HS-27A (cell line): ENCODE measurements around the gene EFNA4.
"Not testable (repeated sequence)": the region's sequence is repeated elsewhere in the genome, so short reads cannot be mapped to it uniquely, and the experiment has no call there.

ENCODE experiments used
- DNase-seq: peaks from one replicate; pipeline ENCODE4 v3.0.0-alpha.2; 2012; ENCODE audit warnings: low read depth, missing footprints

EFNA4 gene

DNA sequence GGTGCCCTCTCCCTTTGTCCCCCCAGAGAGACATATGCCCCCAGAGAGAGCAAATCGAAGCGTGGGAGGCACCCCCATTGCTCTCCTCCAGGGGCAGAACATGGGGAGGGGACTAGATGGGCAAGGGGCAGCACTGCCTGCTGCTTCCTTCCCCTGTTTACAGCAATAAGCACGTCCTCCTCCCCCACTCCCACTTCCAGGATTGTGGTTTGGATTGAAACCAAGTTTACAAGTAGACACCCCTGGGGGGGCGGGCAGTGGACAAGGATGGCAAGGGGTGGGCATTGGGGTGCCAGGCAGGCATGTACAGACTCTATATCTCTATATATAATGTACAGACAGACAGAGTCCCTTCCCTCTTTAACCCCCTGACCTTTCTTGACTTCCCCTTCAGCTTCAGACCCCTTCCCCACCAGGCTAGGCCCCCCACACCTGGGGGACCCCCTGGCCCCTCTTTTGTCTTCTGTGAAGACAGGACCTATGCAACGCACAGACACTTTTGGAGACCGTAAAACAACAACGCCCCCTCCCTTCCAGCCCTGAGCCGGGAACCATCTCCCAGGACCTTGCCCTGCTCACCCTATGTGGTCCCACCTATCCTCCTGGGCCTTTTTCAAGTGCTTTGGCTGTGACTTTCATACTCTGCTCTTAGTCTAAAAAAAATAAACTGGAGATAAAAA lies 23.5 kb downstream of the EFNA4 start:
- no peak for DNase-seq

DNA sequence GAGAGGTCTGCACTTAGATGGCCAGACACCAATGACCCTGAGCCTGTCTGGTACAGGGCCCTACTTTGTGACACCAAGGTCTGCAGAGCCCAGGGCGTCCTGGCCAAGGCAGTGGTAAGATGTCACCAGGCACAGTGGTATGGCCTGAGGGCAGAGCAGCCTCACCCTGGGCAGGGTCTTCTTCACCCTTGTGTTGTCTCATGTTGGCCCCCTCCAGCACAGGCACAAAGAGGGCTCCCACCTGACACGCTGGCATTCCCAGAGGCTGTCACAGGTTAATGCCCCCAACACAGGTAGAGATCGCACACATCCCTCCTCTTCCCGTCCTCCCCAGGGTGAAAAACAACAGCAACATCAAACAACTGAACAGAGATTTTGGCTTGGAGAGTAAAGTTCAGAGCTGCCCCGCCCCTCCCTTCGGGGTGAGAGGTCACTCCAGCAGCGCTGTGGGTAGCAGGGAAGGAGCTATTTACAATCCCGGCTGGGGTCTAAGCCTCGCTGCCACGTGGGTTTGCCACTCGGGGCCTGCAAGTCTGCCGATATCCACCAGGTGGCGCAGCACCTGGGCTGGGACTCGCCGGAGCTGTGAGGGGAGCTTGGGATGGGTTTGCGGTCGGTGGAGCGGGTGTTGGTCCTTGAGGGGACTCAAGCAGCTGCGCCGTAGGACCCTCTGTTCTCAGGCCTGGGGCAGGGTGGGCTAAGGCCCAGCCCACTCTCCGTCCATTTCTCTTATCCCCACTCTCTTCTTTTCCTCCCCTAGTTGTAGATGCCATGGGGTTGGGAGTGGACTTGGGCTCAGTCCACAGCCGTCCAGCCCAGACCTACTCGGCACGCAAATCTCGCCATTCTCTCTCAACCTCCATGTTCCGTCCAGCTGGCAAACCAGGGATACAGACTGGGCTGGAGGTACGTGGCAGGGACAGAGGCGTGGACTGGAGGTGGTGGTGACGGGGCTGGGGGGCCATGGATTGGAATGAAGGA lies 27.8 kb downstream of the EFNA4 start:
- no peak for DNase-seq

DNA sequence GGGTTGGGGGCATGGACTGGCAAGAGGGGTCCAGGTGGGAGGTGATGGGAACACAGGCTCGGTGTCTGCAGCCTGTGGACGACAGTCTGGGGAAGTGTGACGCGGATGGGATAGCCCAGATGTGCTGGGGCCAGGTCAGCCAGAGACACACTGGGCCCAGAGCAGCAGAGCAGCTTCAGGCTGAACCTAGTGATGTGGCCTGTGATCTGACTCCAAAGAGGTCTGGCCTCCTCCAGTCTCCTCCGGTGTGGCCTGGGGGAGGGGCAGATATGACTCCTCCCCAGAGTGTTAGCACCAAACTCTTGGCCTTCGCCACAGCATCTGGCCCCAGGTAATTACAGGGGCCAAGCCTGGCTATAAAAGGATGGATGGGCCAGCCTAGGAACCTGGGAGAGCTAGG lies 28.6 kb downstream of the EFNA4 start:
- DNase-seq: no peak

DNA sequence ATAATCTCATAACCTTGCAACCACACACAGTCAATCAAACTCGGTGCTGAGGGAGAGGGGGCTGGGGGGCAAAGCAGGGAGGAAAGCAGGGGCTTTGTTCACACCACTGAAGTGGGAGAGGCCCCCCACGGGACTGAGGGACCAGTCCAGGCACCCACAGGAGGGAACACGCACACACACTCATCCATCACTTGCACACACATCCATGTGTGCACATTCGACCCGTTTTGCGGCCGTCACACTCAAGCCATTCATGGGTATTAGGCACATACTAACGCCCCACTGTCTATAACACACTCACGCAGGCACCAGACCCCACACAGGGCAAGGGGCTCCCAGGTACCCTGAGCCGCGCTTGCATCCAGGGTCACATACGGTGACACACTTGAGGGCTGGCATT lies 29.1 kb downstream of the EFNA4 start:
- DNase-seq: no peak

DNA sequence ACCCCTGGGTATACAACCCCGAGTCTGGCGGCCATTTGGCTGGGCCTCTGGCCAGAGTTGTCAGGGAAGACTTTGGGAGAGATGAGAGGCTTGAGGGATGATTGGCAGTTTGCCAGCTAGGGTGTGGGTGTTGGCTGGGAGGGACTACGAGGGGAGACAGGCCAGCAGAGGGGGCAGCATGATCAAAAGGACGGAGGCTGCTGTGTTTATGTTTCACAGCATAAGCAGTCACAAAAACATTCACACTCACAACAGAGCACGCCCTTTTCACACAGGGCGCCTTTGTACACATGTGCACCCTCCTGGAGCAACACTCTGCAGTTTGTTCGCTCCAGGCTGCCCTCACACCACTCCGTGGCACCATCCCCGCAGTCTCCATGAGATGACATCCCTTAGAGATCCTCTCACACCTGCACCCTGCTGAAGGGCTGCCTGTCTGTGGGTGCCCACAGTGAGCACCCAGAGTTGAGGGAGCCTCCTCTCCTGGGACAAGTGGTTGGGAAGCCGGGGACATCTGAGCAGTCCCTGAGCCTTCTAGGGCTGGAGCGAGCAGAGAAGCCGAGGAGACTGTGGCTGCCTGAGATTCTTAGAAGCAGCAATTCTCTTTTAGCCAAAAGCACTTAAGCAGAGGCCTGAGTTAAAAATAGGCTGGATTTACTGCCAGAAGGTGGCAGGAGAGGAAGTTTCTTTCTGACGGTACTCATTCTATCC lies 30.5 kb downstream of the EFNA4 start:
- no peak for DNase-seq

DNA sequence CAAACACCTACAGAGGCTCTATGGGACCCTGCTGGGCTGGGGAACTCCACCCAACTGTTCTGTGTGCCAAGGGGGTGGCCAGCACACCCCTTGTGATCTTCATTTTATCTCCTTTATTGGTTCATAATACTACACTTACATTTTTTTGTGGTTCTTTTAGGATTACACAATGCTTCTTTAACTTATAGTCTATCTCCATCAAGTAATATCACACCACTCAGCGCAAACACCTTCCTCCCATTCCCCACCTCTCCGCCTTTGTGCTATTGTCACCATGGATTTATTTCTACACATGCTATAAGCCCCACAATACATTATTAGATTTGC lies 31.0 kb downstream of the EFNA4 start:
- no peak for DNase-seq

DNA sequence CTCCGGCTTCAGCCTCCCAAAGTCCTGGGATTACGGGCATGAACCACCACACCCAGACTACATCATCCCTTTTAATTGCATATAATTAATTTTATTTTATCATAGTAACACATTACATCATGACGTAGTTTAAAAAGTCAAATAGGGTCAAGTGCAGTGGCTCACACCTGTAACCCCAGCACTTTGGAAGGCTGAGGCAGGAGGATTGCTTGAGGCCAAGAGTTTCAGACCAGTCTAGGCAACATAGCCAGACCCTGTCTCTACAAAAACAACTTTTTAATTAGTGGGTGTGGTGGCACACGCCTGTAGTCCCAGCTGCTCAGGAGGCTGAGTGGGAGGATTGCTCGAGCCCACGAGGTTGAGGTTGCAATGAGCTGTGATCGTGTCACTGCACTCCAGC lies 35.8 kb downstream of the EFNA4 start:
- DNase-seq: no peak

DNA sequence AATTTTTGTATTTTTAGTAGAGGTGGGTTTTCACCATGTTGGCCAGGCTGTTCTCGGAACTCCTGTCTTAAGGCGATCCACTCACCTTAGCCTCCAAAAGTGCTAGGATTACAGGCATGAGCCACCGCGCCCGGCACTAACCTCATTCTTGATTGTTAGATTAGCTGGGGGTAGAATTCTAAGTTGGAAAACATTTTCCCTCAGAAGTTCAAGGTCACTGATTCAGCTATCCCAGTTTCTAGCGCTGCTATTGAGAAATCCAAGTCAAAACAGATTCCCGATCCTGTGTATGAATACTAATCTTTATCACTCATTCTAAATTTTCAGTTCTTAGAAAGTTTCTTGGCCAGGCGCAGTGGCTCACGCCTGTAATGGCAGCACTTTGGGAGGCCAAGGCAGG lies 39.8 kb downstream of the EFNA4 start:
- DNase-seq: no peak

DNA sequence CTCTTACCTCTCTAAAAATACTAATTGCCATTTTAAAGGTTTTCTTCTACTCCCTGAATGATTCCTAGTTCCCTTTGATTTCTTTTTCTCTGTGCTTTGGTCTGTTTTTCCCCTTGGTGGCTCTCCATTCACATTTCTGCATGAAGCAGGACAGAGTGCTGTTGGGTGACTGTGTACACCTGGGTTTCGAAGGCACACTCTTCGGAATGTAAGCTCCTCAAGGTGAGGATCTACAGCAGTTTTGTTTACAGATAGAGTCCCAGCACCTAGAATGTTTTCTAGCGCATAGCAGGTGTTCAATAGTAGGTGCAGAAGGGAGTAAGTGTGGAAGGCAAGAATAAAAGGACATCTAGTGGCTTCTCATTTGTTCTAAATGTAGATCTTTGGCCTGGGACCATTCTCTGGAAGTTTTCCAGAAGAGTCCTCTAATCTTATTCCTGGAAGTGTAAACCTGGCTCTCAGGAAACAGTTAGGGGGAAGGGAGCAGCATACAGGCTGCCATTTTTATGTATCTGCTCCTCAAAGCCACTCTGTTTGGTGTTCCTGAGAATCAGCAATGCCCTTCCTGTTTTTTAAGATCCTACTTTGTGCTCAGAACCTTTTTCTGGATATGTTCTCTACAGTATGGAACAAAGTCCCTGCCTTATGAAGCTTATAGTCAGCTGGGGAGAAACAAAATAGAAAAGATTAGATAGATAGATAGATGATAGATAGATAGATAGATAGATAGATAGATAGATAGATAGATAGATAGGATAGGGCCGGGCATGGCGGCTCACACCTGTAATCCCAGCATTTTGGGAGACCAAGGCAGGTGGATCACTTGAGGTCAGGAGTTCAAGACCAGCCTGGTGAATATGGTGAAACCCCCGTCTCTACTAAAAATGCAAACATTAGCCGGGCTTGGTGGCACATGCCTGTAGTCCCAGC lies 41.3 kb downstream of the EFNA4 start:
- DNase-seq: no peak

DNA sequence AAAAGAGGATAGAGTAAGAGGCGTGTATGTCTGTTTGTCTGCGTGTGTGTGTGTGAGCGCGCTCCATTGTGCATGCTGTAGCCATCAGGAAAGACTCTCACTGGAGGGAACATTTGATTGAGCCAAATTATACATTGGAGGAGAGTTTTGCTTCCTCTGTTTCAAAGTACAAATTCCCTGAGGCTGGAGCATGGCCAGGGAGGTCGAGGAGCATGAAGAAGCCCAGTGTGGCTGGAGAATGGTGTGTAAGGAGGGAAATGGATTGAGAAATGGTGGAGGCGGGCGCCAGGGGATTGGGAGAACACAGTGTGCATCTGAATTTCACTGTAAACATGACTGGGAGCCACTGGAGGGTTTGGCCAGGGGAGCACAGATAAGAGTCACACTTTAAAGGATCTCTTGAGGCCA lies 42.1 kb downstream of the EFNA4 start:
- no peak for DNase-seq

DNA sequence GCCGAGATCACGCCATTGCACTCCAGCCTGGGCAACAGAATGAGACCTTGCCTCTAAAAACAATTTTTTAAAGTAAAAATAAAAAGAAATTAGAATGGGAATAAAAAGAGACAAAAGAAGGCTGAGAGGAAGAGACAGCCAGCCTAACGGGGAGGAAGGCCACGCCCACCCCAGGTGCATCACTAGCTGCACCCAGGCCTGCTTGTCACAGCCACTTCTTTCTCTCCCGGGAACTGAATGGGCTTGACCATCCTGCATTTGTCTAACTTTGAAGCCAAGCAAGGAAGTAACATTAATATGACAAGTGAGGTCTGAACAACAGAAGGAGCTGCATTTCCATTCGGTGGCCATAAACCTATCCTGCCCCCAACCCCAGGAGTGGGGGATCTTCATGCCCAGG lies 43.3 kb downstream of the EFNA4 start:
- DNase-seq: no peak

DNA sequence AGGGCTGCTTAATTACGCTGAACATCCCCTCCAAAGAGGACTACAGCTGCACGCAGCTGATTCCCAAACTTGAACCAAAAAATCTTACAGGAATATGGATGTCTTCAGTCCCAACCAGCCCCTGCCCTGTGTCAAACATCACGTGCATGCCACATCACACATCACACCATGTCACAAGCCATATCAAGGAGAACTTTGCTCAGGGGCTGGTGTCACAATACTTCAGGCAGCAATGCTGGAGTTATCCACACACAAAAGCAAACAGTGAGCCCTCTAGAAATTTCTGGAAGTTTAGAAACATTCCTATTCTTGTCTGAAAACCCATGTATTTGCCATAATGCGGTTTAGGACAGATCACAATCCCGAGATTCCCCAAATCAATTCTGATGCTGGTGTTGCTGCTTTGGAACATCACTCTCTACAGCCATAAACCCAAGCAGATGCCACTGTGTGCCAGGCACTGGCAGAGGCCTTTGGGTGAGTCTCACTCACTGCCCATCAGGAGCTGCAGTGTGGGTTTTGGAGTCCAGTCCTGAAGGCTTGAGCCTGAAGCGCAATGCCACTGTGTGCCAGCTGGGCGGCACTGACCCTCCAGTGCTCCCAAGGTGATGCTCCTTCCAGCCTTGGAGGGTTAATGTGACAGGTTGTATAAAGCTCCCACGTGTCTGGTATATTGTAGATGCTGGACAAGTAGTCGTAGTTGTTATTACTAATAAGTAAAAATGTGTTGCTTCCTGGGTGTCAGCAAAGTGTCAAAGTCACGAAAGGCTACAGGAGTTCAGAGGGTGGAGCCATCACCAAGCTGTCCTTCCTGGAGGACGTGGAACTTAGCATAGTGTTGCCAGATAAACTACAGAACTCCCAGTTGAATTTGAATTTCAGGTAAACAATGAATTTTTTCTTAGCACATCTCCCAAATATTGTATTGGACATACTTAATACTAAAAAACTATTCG lies 44.0 kb downstream of the EFNA4 start:
- DNase-seq: no peak

DNA sequence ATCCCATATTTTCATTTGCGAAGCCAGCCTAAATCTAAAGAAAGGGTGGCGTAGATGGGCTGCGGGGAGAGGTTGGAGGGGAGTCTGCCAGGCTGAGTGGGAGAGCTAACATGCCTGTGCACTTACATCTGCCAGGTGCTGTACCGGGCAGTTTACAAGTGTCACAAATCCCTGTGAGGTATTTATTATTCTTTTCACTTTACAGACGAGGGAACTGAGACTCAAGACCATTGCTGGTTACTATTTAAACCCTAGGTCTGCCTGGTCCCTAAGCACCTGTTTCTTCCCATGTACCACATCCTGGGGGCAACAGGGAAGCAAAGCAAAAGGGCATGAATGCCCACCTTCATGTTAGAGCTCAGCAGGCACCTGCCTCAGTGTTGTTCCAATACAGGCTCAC lies 44.8 kb downstream of the EFNA4 start:
- DNase-seq: no peak

DNA sequence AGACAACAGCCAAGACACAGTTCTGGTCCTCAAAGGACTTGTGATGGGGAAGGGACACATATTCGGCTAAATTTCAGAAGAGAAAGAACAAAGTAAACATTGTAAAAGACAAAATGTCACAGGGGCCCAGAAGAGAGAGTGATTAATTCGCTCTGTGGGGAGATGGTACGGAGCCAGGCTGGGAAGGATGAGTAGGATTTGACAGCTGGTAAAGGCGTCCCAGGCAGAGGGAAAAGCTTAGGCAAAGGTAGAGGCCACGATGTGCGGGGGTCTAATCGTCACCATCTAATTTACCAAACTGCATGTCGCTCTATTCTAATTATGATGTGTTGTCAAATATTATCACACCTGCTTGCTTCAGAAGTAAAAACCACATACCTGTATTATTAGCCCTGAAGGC lies 46.8 kb downstream of the EFNA4 start:
- DNase-seq: no peak

DNA sequence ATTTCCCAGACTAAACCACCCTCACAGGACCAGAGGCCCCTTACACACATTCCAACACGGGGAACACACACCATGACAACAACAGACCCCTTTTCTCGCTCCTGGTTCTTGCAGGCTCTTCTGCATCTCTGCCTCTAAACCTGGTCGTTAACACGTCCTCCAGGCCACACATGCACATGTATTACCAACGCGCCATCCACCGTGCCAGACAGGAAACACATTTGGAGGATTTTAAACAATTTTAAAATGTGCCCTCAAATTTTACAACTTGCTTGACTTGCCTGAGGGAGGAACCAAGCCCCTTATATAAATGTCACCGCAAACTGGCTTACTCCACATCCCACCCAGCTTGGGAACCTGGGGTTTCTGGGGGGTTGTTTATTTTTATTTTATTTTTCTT lies 47.3 kb downstream of the EFNA4 start:
- DNase-seq: no peak

DNA sequence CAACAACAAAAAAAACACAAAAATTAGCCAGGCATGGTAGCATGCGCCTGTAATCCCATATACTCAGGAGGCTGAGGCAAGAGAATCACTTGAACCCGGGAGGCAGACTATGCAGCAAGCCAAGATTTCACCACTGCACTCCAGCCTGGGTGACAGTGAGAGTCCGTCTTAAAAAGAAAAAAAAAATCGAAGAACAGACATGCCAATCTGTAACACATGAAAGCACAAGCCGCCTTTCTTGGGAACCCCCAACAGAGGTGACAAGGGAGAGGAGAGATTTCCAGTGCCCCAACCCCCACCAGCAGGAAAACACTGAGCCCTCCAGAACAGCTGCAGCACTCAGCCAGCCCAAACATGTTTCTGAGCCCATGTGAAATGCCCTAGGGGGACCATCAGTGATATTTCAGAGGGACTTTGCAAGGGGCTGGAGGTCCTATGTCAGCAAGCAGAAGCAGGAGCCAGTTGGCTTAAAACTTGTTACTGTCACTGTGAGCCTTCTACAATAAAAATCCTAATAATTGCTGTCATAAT lies 50.0 kb downstream of the EFNA4 start:
- no peak for DNase-seq

DNA sequence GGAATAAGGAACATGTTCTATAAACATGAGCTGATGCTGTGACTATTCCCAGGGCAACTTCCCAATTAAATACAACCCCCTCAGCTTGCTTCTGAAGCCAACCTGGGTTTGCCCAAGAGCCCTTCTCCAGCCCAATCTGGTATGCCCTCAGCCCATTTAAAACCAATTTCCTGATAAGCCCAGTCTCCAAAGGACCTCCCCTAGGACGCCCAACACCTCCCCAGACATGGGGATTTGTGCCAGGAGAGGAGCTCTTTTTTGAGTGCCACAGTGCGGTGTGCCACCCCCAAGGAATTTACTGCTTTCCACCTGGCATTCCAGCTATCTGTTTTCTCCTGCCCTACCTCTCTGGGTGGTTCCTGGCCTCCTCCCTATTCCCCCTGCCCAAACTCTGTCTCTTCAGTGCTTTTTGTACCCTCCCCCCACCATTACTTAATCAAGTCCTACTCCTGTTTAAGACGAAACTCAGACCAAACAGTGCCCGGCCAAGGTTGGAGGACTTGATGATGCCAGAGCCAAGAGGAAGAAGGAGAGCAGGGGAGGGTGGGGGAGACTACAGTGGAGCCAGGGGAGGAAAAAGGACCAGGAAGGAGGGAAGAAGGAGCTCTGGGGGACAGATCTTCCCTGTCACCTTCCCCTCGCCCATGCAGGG lies 52.7 kb downstream of the EFNA4 start:
- DNase-seq: no peak

DNA sequence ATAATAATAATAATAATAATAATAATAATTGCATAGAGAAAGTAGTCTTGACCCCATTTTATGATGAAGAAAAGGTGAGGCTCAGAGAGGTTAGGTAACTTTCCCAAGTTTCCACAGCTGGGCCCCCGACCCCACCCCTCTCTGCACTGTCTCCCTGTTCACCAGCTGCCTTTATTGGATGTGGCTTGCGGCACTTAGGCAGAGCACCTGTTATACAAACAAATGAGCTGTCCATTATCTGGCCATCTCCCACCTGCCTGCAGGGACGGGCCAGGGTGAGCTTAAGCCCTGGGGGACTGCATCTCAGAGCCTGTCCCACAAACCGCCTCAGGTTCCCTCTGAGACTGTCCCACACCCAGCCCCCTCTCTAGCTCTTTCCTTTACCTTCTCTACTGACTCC lies 54.1 kb downstream of the EFNA4 start:
- DNase-seq: no peak

DNA sequence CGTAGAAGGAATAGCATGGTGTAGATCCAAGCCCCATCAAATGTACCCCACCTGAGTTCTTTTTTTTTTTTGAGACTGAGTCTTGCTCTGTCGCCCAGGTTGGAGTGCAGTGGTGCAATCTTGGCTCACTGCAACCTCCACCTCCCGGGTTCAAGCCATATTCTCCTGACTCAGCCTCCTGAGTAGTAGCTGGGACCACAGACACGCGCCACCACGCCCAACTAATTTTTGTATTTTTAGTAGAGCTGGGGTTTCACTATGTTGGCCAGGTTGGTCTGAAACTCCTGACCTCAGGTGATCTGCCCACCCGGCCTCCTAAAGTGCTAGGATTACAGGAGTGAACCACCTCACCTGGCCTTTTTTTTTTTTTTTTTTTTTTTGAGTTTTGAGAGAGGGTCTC lies 54.5 kb downstream of the EFNA4 start:
- DNase-seq: not testable (repeated sequence)
